SK-N-SH (cell line): ENCODE measurements around the gene SH3PXD2B. TPM values are rescaled to one million over a fixed set of nuclear protein-coding genes. Genes with fewer than 3 reads are reported as not detected.

Experiments
- CTCF ChIA-PET: fragments of 300-600, 350-600 bp; formaldehyde crosslinking; extraction: SDS; loops from one replicate; lab custom pipeline; 2021; lab: Yijun Ruan, JAX
- POLR2A ChIA-PET: fragments of 350-600 bp; sonication (Branson Sonifier 250); formaldehyde crosslinking; extraction: SDS; loops from one replicate; lab custom pipeline; 2020; ENCODE audit warnings: antibody characterized with exemption, inconsistent platforms; lab: Yijun Ruan, JAX
- DNase-seq: peaks from one replicate; pipeline ENCODE4 v3.0.0; 2012
- H2AFZ ChIP-seq: fragments of 200-600 bp; sonication (generic); 2 replicates; pipeline ENCODE4 v1.8.1; 2016; ENCODE audit warnings: antibody characterized with exemption, mild to moderate bottlenecking, low read depth
- H3F3A ChIP-seq: fragments of 200-600 bp; sonication (generic); replicated peaks from 2 replicates; pipeline ENCODE3; 2016; ENCODE audit warnings: antibody characterized with exemption, mild to moderate bottlenecking; ENCODE audit not compliant: insufficient read depth
- H3K27ac ChIP-seq, 2 experiments: fragments of 200-500 bp in 1 of 2; fragments of 200-600 bp in 1 of 2; sonication (Bioruptor generic) in 1 of 2; sonication (generic), shearing (Covaris generic) in 1 of 2; 2 replicates each; pipeline versions ENCODE4 v1.5.1 to v1.6.1; 2014 to 2016; ENCODE audit warnings: low read depth in 2 of 2, inconsistent platforms in 1 of 2, low read length in 1 of 2, mild to moderate bottlenecking in 1 of 2, mixed read lengths in 1 of 2
- H3K27me3 ChIP-seq: fragments of 200-600 bp; sonication (generic), shearing (Covaris generic); 2 replicates; pipeline ENCODE4 v1.6.1; 2016; ENCODE audit warnings: mixed run types; ENCODE audit not compliant: insufficient read depth
- H3K36me3 ChIP-seq, 2 experiments: fragments of 200-500 bp in 1 of 2; fragments of 200-600 bp in 1 of 2; sonication (Bioruptor generic) in 1 of 2; sonication (generic) in 1 of 2; replicated peaks in 1 of 2; 2 replicates each; pipeline versions ENCODE3 to v1.5.1; 2014 to 2016; ENCODE audit warnings: low read length in 1 of 2, mild to moderate bottlenecking in 1 of 2; ENCODE audit not compliant: insufficient read depth in 2 of 2, control insufficient read depth in 1 of 2
- H3K4me1 ChIP-seq, 2 experiments: fragments of 200-500 bp in 1 of 2; fragments of 200-600 bp in 1 of 2; sonication (Bioruptor generic) in 1 of 2; sonication (generic), shearing (Covaris generic) in 1 of 2; 2 replicates each; pipeline versions ENCODE4 v1.5.1 to v1.6.1; 2014 to 2016; ENCODE audit warnings: low read depth in 1 of 2, low read length in 1 of 2, mixed run types in 1 of 2; ENCODE audit not compliant: insufficient read depth in 2 of 2, control insufficient read depth in 1 of 2
- H3K4me2 ChIP-seq: fragments of 200-600 bp; sonication (generic), shearing (Covaris generic); 2 replicates; pipeline ENCODE4 v1.6.1; 2017; ENCODE audit warnings: mixed run types
- H3K4me3 ChIP-seq, 2 experiments: fragments of 200-500 bp in 1 of 2; fragments of 200-600 bp in 1 of 2; sonication (Bioruptor generic) in 1 of 2; sonication (generic), shearing (Covaris generic) in 1 of 2; 2 replicates each; pipeline versions ENCODE4 v1.5.1 to v1.8.1; 2014 to 2016; ENCODE audit warnings: low read depth in 2 of 2, inconsistent platforms in 1 of 2, low read length in 1 of 2, mild to moderate bottlenecking in 1 of 2, mixed read lengths in 1 of 2, moderate library complexity in 1 of 2
- H3K79me2 ChIP-seq: fragments of 200-600 bp; sonication (generic); 2 replicates; pipeline ENCODE4 v1.8.1; 2017; ENCODE audit warnings: mild to moderate bottlenecking; ENCODE audit not compliant: insufficient read depth
- H3K9ac ChIP-seq: fragments of 200-600 bp; sonication (generic); 2 replicates; pipeline ENCODE4 v1.6.1; 2017; ENCODE audit warnings: mixed run types
- H3K9me2 ChIP-seq: fragments of 200-600 bp; sonication (generic); 2 replicates; pipeline ENCODE4 v1.6.1; 2017; ENCODE audit warnings: mixed run types
- H3K9me3 ChIP-seq: fragments of 200-600 bp; sonication (generic); 2 replicates; pipeline ENCODE4 v1.6.1; 2017; ENCODE audit warnings: mixed run types, mild to moderate bottlenecking, moderate library complexity
- H4K20me1 ChIP-seq: fragments of 200-600 bp; sonication (generic); 2 replicates; pipeline ENCODE4 v1.6.1; 2017; ENCODE audit warnings: mild to moderate bottlenecking, mixed run types; ENCODE audit not compliant: insufficient read depth
- CHD2 ChIP-seq: fragments of 150-350 bp; IDR thresholded peaks from 2 replicates; pipeline ENCODE4 v1.6.1; 2018; ENCODE audit warnings: low read length; ENCODE audit not compliant: partially characterized antibody
- ELF1 ChIP-seq: IDR thresholded peaks from 2 replicates; pipeline ENCODE4 v1.4.0; 2012
- GATA2 ChIP-seq: sonication (generic); formaldehyde crosslinking; IDR thresholded peaks from 2 replicates; pipeline ENCODE4 v1.5.0; 2020; ENCODE audit warnings: mild to moderate bottlenecking, missing genetic modification reagents
- NFIC ChIP-seq: IDR thresholded peaks from 2 replicates; pipeline ENCODE4 v1.4.0; 2012; ENCODE audit warnings: borderline replicate concordance
- SMC3 ChIP-seq: IDR thresholded peaks from 2 replicates; pipeline ENCODE4 v1.6.1; 2012; ENCODE audit warnings: low read depth, low read length, improper control_type of control experiment
- TAF1 ChIP-seq: IDR thresholded peaks from 2 replicates; pipeline ENCODE4 v1.6.1; 2012; ENCODE audit warnings: low read depth, mild to moderate bottlenecking, low read length, moderate library complexity, borderline replicate concordance
- TCF12 ChIP-seq: IDR thresholded peaks from 2 replicates; pipeline ENCODE4 v1.4.0; 2012
- WGBS: methylation state at CpG from one replicate; pipeline ENCODE4 v1.1.6; 2017; ENCODE audit warnings: low lambda C conversion rate; 5-methylcytosine and 5-hydroxymethylcytosine counted together
- polyA plus RNA-seq, 3 experiments: library from polyadenylated mRNA; depleted of rRNA; stranded (reverse); fragments of >200 nt; gene quantifications; 2 replicates each; pipeline ENCODE4 v1.2.3, GENCODE V29; 2012
- TF ChIP-seq, protein P1 (sequence below): fragments of 150-350 bp; IDR thresholded peaks from 2 replicates; pipeline ENCODE4 v1.6.1; 2017; ENCODE audit warnings: antibody characterized with exemption, low read length, low read depth, borderline replicate concordance
- TF ChIP-seq, protein P2 (sequence below): IDR thresholded peaks from 2 replicates; pipeline ENCODE4 v1.6.1; 2012; ENCODE audit warnings: mild to moderate bottlenecking, low read depth, low read length, moderate library complexity
- TF ChIP-seq, protein P3 (sequence below): IDR thresholded peaks from 2 replicates; pipeline ENCODE4 v1.4.0; 2012; ENCODE audit warnings: low read depth, borderline replicate concordance
- TF ChIP-seq, protein P4 (sequence below): IDR thresholded peaks from 2 replicates; pipeline ENCODE4 v1.4.0; 2012; ENCODE audit warnings: low read depth, borderline replicate concordance

The SH3PXD2B gene
- polyA plus RNA-seq, 1 of the 3 experiments (the other 2 are of a cell fraction): 15.0 TPM

DNA sequence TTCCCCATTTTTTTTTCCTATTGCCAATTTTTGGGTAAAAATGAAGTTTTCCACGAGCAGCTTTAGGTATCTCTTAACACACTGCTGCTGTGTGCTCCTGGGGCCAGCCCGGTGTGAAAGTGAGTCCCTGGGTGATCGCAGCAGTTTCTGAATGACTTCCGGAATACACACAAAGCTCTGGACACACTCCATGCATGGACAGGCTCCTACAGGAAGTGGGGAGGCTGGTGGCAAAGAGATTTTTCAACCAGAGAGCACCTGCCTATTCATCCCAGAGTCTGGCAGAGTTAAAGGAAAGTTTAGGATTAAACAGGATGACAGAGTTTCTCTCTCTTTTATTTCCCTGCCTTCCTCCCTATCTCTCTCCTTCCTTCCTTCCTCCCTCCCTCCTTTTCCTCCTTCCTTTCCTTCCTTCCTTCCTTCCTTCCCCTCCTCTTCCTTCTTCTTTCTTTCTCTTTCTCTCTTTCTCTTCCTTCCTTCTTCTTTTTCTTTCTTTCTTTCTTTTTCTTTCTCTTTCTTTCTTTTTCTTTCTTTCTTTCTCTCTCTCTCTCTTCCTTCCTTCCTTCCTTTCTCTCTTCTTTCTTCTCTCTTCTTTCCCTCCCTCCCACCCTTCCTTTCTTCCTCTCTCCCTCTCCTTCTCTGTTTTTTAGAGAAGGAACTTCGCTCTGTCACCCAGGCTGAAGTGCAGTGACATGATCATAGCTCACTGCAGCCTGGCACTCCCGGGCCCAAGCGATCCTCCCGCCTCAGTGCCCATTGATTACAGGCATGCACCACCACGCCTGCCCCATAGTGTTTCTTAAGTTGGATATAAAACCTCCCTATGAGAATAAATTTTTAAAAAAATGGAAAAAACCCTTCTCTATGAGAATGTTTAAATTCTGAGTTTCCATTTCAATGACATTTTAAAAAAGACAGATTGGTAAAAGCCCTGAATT lies 132.0 kb downstream of the SH3PXD2B start:
- DNase-seq: no peak
- no peaks in the 10 kb centered on the region for H3K36me3 ChIP-seq
- H3K27me3 ChIP-seq: no peaks in the 10 kb centered on the region
- no peak overlapping the region for H3K27ac ChIP-seq
- H3K4me1 ChIP-seq: peaks cover 0 to 2% of the 10 kb centered on the region in 2 experiments; a peak in 1 of 4 replicates
- no peaks in the 10 kb centered on the region for H3K79me2 ChIP-seq
- CTCF ChIA-PET: interaction anchor here (1.5 kb wide), 1 partner anchor 29 kb away, joined by 4 read pairs; no protein-coding TSS in a partner anchor
- TF ChIP-seq, protein P1, sequence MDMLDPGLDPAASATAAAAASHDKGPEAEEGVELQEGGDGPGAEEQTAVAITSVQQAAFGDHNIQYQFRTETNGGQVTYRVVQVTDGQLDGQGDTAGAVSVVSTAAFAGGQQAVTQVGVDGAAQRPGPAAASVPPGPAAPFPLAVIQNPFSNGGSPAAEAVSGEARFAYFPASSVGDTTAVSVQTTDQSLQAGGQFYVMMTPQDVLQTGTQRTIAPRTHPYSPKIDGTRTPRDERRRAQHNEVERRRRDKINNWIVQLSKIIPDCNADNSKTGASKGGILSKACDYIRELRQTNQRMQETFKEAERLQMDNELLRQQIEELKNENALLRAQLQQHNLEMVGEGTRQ: no peak
- TF ChIP-seq GATA2 (CRISPR knock-in tag) (no peak), SMC3 (no peak), TAF1 (no peak), TCF12 (no peak), NFIC (no peak), CHD2 (no peak), ELF1 (no peak)
- TF ChIP-seq, protein P2, sequence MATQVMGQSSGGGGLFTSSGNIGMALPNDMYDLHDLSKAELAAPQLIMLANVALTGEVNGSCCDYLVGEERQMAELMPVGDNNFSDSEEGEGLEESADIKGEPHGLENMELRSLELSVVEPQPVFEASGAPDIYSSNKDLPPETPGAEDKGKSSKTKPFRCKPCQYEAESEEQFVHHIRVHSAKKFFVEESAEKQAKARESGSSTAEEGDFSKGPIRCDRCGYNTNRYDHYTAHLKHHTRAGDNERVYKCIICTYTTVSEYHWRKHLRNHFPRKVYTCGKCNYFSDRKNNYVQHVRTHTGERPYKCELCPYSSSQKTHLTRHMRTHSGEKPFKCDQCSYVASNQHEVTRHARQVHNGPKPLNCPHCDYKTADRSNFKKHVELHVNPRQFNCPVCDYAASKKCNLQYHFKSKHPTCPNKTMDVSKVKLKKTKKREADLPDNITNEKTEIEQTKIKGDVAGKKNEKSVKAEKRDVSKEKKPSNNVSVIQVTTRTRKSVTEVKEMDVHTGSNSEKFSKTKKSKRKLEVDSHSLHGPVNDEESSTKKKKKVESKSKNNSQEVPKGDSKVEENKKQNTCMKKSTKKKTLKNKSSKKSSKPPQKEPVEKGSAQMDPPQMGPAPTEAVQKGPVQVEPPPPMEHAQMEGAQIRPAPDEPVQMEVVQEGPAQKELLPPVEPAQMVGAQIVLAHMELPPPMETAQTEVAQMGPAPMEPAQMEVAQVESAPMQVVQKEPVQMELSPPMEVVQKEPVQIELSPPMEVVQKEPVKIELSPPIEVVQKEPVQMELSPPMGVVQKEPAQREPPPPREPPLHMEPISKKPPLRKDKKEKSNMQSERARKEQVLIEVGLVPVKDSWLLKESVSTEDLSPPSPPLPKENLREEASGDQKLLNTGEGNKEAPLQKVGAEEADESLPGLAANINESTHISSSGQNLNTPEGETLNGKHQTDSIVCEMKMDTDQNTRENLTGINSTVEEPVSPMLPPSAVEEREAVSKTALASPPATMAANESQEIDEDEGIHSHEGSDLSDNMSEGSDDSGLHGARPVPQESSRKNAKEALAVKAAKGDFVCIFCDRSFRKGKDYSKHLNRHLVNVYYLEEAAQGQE: no peak
- TF ChIP-seq, protein P3, sequence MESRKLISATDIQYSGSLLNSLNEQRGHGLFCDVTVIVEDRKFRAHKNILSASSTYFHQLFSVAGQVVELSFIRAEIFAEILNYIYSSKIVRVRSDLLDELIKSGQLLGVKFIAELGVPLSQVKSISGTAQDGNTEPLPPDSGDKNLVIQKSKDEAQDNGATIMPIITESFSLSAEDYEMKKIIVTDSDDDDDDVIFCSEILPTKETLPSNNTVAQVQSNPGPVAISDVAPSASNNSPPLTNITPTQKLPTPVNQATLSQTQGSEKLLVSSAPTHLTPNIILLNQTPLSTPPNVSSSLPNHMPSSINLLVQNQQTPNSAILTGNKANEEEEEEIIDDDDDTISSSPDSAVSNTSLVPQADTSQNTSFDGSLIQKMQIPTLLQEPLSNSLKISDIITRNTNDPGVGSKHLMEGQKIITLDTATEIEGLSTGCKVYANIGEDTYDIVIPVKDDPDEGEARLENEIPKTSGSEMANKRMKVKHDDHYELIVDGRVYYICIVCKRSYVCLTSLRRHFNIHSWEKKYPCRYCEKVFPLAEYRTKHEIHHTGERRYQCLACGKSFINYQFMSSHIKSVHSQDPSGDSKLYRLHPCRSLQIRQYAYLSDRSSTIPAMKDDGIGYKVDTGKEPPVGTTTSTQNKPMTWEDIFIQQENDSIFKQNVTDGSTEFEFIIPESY: no peak
- TF ChIP-seq, protein P4, sequence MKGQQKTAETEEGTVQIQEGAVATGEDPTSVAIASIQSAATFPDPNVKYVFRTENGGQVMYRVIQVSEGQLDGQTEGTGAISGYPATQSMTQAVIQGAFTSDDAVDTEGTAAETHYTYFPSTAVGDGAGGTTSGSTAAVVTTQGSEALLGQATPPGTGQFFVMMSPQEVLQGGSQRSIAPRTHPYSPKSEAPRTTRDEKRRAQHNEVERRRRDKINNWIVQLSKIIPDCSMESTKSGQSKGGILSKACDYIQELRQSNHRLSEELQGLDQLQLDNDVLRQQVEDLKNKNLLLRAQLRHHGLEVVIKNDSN: no peak
- TF ChIP-seq, all 33 proteins: peak for 0
- H2AFZ ChIP-seq: no peak overlapping the region
- peaks cover 6% of the 10 kb centered on the region for H3F3A ChIP-seq
- H3K9me2 ChIP-seq: no peaks in the 10 kb centered on the region
- no peak overlapping the region for H3K9ac ChIP-seq
- POLR2A ChIA-PET: no interaction called here
- no peaks in the 10 kb centered on the region for H4K20me1 ChIP-seq
- H3K4me3 ChIP-seq: no peak overlapping the region
- WGBS: 74% methylated on average over 9 of the region's 9 CpGs
- H3K4me2 ChIP-seq: no peak overlapping the region
- H3K9me3 ChIP-seq: no peaks in the 10 kb centered on the region
